NCI-H2227 treated with DMSO at 0.1 percent for 48 hours (cell line): ENCODE results near the gene PLK1.
"Not testable (repeated sequence)": the region's sequence is repeated elsewhere in the genome, so short reads cannot be mapped to it uniquely, and the experiment has no call there.

ENCODE experiments used
- DNase-seq: peaks from one replicate; lab custom pipeline; 2025; lab: John Stamatoyannopoulos, UW

The PLK1 gene

GRCh38 chr16:23678430-23679273 lies at the start of gene PLK1:
TSS of gene PLK1 (plus strand) at chr16:23678889. CDS start at chr16:23678933, 44 bp downstream.
- DNase-seq: peak; percentile 82

DNA sequence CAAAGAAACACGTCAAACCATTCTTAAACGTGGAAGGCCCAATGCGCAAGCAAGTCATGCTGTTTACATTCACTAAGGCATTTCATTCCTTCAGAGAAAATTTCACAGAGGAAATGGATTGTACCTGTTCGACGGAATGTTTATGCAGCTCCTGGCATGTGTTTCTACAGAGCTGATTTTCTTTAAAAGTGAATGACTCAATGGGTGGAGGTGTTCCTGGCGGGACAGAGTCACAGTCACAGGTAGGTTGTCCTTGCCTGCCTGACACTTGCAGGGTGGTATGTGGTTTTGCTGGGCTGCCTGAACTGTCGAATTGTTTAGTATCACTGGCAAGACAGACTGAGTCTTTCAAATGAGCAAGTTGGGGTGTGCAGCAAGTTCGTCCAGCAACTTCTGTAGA lies 49.2 kb upstream of the PLK1 start:
- DNase-seq: no peak

- not testable (repeated sequence) for DNase-seq
Observed at GRCh38 chr16:23631874-23632273, 46.8 kb upstream of the PLK1 start.

- no peak for DNase-seq
Observed at GRCh38 chr16:23634461-23635036, 44.1 kb upstream of the PLK1 start.

GRCh38 chr16:23635958-23636357 lies 42.7 kb upstream of the PLK1 start:
- no peak for DNase-seq

- DNase-seq: no peak
Observed at GRCh38 chr16:23640615-23640930, 38.1 kb upstream of the PLK1 start.

DNA sequence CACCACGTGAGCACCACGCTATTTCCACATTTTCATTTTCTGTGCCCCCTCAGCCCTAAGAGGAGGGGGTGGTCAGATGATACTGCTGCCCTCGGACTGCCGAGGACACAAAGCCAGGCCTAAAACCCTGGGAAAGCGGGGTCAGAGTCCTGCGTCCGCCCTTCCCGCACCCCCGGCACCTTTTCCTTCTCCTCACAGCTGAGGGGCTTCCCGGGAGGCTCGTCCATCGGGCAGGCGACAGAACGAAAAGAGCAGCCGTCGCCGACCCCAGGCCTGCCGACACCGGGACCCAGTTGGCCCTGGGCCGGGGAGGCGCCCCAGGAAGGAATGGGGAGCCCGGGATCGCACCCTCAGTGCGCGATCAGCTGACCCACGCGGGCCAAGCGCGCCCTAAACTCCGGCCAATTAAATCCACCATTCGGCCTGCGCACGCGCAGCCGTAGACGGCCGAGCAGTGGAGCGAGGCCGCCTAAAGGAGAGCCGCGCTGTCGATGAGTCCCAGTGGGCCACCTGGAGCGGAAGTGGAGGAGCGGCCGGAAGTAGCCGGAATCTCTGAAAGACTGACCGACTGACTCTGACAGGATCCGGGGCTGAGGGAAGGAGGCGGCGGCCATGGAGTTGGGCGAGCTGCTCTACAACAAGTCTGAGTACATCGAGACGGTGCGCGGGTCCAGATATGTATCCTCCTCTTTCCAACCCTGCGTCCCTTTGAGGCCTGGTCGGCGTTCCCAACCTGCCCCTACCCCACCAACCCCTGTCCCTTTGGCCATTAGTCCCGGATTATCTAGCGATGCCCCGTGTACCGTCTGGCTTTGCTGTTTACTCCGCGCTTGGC lies 37.5 kb upstream of the PLK1 start, which contains the start of the genes DCTN5 and PALB2:
DCTN5 (plus strand) TSS at position 536 of the 835 bp plus-strand sequence; CDS start at position 613, 77 bp downstream.
PALB2 (minus strand) TSS at position 380 of the 835 bp plus-strand sequence; CDS start at position 227, 153 bp downstream.
- DNase-seq: peak; percentile 93

DNA sequence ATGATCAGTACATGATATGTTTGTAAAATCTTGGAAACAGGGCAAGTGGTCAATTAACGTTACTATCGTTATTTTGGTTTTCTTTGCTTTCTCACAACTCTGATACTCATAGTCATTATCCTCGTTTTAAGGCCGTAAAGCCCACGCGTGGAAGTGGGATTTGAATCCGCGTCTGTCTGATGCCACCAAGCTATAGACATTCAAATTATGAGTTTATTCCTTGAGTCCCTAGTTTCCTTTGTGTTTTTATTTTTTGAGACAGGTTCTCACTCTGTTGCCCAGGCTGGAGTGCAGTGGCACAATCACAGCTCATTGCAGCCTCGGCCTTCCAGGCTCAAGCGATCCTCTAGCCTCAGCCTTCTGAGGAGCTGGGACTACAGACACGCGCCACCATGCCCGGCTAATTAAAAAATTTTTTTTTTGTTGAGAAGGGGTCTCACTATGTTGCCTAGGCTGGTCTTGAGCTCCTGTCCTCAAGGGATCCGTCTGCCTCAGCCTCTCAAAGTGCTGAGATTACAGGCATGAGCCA lies 36.4 kb upstream of the PLK1 start:
- no peak for DNase-seq

DNA sequence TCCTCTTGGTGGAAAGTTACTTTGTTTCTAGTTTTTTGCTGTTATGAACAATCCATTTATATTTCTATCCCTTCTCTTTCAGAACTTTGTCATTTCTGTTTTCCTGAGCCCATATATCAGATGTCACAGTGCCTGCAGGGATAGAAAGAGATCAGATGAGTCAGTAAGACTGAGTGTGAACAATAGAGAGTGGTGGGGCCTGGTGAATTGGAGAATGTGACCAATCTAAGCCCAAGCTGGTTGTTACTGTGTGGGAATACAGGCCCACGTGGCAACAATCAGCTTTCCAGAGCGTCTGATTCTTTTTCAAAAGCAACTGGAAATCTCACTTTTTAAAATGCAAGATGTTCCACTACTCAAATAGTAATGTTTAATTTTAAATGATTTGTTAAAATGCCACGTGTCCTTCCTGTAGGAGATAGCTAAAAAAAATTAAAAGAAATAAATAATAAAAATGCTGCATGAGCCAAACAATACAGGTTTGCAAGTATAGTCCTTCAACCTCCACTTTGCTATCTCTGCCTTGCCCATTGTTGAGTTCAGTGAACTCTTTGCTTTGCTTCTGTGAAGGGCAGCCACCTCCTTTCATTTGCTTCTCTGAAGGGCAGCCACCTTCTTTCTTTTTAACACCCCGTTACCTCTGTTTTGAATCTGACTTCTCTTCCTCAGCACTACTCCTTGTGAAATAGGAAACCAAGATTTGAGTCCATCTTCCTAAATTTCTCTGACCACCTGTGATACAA lies 27.8 kb upstream of the PLK1 start:
- no peak for DNase-seq

DNA sequence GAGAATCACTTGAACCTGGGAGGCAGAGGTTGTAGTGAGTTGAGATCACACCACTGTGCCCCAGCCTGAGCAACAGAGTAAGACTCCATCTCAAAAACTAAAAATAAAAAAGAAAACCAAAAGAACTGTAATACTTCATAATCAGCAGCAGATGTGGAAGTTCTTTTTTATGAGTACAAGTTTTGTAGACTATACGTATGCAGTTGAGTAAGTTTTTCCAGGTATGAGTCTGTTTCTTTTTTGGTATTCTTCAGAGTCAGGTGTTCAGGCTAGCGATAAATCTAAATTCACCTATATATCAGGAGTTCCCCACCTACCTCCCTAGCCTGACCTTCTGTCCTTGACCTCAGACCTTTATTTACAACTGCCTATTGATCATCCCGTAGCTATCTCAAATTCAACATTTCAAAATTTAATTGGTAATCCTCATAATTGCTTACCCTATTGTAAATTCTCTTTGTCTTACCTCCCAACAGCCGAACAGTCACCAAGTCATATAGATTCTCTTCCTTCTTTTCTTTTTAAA lies 26.7 kb upstream of the PLK1 start:
- DNase-seq: no peak

GRCh38 chr16:23663918-23664317 lies 14.8 kb upstream of the PLK1 start:
- no peak for DNase-seq

DNA sequence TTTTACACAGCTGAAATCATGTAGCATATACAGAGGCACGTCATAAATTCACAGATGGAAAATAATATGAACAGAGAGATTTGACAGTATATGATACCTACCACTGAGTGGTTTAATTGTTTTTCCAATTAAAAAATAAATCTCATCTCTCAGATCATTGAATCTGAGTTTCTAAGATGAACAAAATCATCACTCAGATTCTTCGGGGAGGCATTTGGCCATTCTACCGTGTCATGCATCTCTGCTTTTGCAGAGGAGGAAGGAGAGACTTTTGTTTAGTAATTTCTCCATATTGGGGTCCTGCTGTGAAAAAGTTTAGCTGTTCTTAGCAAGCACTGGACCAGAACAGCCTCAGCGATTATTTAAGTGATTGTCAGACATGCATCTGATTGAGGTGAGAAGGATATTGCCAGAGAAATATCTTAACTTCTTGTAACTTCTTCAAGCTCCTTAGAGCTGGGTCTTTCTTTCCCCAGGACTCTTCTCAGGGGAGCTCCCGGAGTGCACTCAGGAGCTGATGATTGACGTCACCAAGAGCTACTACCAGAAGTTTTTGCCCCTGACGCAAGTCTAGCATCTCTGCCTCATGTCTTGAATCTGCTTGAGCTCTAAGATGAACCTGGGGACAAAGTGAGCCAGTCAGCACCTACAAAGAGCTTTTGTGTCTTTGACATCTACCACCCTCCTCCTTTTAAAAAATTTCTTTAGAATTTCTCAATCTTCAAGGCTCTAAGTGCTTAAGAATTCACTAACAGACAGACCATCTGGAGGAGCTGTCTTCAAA lies 11.9 kb upstream of the PLK1 start:
- DNase-seq: no peak

GRCh38 chr16:23667355-23667659 lies 11.4 kb upstream of the PLK1 start:
- DNase-seq: no peak

- no peak for DNase-seq
Observed at GRCh38 chr16:23668225-23668624, 10.5 kb upstream of the PLK1 start.

DNA sequence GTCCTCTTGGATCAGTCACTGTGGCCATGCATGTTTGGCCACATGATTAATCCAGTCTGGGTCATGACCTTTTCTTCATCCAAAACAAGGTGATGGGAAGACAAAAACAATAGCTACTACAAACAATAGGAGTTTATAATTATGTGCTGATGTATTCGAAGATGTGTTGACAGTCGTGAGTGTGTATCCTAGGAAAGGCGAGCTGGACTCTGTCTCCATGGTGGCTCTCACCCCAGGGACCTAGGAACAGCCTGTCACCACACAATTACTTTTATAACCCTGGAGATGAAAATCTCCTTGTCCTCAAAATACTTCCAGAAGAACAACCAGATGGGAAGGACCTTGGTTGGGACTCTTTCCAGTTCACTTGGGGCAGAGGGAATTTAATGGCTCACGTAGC lies 9.8 kb upstream of the PLK1 start:
- DNase-seq: no peak

DNA sequence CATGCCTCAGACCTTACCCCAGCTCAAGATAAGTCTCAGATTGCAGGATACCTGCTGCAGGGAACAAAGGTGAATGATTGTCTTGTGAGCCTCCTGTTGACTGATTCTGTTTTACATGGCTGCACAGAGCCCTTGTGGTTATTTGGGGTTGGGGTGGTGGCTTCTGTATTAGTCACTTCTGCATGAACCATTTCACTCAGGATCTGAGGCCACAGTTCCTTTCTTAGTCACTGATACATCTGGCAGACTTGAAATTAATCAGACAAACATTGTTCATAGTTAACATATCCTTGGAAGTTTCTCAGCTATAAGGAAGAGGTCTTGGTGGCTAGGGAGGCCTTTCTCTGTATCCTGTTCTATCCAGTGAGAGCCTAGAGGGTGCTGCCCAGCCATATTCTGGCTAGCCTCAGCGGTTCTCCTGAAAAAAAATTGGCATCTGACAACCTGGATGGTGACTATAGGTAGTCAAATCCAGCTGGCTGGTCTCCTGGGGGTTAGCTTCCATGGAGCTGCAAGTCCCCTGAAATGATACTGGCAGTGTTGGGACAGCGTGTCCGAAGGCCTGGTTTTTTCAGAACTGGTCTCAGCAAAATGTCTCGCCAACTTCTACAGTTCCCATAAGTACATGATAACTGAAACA lies 8.4 kb upstream of the PLK1 start:
- no peak for DNase-seq

GRCh38 chr16:23673971-23674614 lies 4.6 kb upstream of the PLK1 start:
- no peak for DNase-seq

- no peak for DNase-seq
Observed at GRCh38 chr16:23676924-23677480, 1.7 kb upstream of the PLK1 start.

- no peak for DNase-seq
Observed at GRCh38 chr16:23679274-23679985, 741 bp downstream of the PLK1 start.
